ENCODE results near the gene IQUB.

- TF ChIP-seq CTCF (conservative IDR thresholded peaks at IDR 0.05) (no peak), EZH2 (IDR thresholded peaks at IDR 0.05; ENCODE audit: low read depth) (no peak)
Observed at GRCh38 chr7:123435080-123435700, 99.2 kb downstream of the IQUB start.
